ENCODE measurements around the gene CLC.
"Not testable (repeated sequence)": the region's sequence is repeated elsewhere in the genome, so short reads cannot be mapped to it uniquely, and the experiment has no call there.

CLC gene

GRCh38 chr19:39761851-39762250 is 24.0 kb upstream of the CLC start:
- H3K4me1 ChIP-seq (ENCODE audit: control insufficient read depth, insufficient read depth, low read length); H3K4me3 ChIP-seq (ENCODE audit: low read depth, low read length); POLR2A ChIA-PET; H3K36me3 ChIP-seq (ENCODE audit: control insufficient read depth in 2 of 2, insufficient read depth in 1 of 2, low read length in 2 of 2); H3K27ac ChIP-seq (ENCODE audit: extremely low read depth, low read depth, low read length); H3K9me3 ChIP-seq (ENCODE audit: control insufficient read depth, insufficient read depth, low read depth, low read length): not testable (repeated sequence)
- CTCF ChIA-PET, result interaction anchor here (0.9 to 3.4 kb wide), 2 partner anchors 22 to 90 kb away, joined by 4 to 20 read pairs; no protein-coding TSS in a partner anchor
- TF ChIP-seq ZBTB8A (tag by site-specific recombination; IDR thresholded peaks at IDR 0.05) (peak; percentile 91), BCL11B (tag by site-specific recombination; IDR thresholded peaks at IDR 0.05; ENCODE audit: low read depth) (peak; percentile 35; the same call in 1 of the 2 replicates), REST (tag by site-specific recombination; IDR thresholded peaks at IDR 0.05) (peak; percentile 90), ZNF791 (tag by site-specific recombination; IDR thresholded peaks at IDR 0.05) (peak; percentile 88), ZNF155 (tag by site-specific recombination; IDR thresholded peaks at IDR 0.05) (0 out of 2 replicates have a peak, but pooled peaks have one; percentile 41), ZNF529 (tag by site-specific recombination; IDR thresholded peaks at IDR 0.05; ENCODE audit: insufficient replicate concordance) (peak; percentile 82), ZNF555 (tag by site-specific recombination; conservative IDR thresholded peaks at IDR 0.05) (peak; percentile 100), ZSCAN23 (tag by site-specific recombination; IDR thresholded peaks at IDR 0.05) (0 out of 2 replicates have a peak, but pooled peaks have one; percentile 47), ZNF202 (tag by site-specific recombination; IDR thresholded peaks at IDR 0.05; ENCODE audit: borderline replicate concordance) (peak; percentile 98), ZNF140 (tag by site-specific recombination; IDR thresholded peaks at IDR 0.05) (peak; percentile 98), ZNF530 (tag by site-specific recombination; IDR thresholded peaks at IDR 0.05; ENCODE audit: low read depth) (peak; percentile 91), ZNF580 (tag by site-specific recombination; IDR thresholded peaks at IDR 0.05) (peak; percentile 88), GLIS1 (tag by site-specific recombination; IDR thresholded peaks at IDR 0.05) (peak; percentile 38), AEBP2 (tag by site-specific recombination; IDR thresholded peaks at IDR 0.05; ENCODE audit: borderline replicate concordance) (peak; percentile 97), MZF1 (tag by site-specific recombination; IDR thresholded peaks at IDR 0.05; ENCODE audit: borderline replicate concordance) (peak; percentile 67; the same call in 1 of the 2 replicates), ZNF488 (tag by site-specific recombination; IDR thresholded peaks at IDR 0.05) (0 out of 2 replicates have a peak, but pooled peaks have one; percentile 30), ZNF426 (tag by site-specific recombination; IDR thresholded peaks at IDR 0.05) (peak; percentile 99), ZBTB21 (tag by site-specific recombination; IDR thresholded peaks at IDR 0.05) (peak; percentile 88), ZFP3 (tag by site-specific recombination; IDR thresholded peaks at IDR 0.05; ENCODE audit: low read depth) (peak; percentile 65), ZNF10 (tag by site-specific recombination; IDR thresholded peaks at IDR 0.05) (peak; percentile 28; the same call in 1 of the 2 replicates), ZXDB (tag by site-specific recombination; IDR thresholded peaks at IDR 0.05) (peak; percentile 95), ZNF394 (tag by site-specific recombination; IDR thresholded peaks at IDR 0.05; ENCODE audit: borderline replicate concordance) (peak; percentile 99), ZNF24 (tag by site-specific recombination; IDR thresholded peaks at IDR 0.05) (0 out of 2 replicates have a peak, but pooled peaks have one; percentile 58), ZNF138 (tag by site-specific recombination; IDR thresholded peaks at IDR 0.05; ENCODE audit: borderline replicate concordance) (peak; percentile 97), GLI2 (tag by site-specific recombination; IDR thresholded peaks at IDR 0.05; ENCODE audit: borderline replicate concordance, low read depth) (peak; percentile 72; the same call in 1 of the 2 replicates), FEZF1 (tag by site-specific recombination; IDR thresholded peaks at IDR 0.05) (peak; percentile 33; the same call in 1 of the 2 replicates), ZNF639 (tag by site-specific recombination; IDR thresholded peaks at IDR 0.05) (peak; percentile 92; the same call in 1 of the 2 replicates)

Data from HEK293 (cell line).